Fibroblast of skin of abdomen (primary cell): ENCODE results near the gene ZNF394. TPM values are rescaled to one million over a fixed set of nuclear protein-coding genes. Genes with fewer than 3 reads are reported as not detected.
"Not testable (repeated sequence)": the region's sequence is repeated elsewhere in the genome, so short reads cannot be mapped to it uniquely, and the experiment has no call there.

Experiments used
- DNase-seq: peaks from one replicate; pipeline ENCODE4 v3.0.0-alpha.2; 2013
- polyA plus RNA-seq, 2 experiments: library from polyadenylated mRNA; unstranded; fragments of 120-200 nt; gene quantifications; one replicate each; pipeline ENCODE4 v1.2.1, GENCODE V29; 2013; ENCODE audit not compliant: insufficient read length in 2 of 2

ZNF394 gene
- polyA plus RNA-seq (2013, experiment 1 of 2; ENCODE audit: insufficient read length), result 9.0 TPM
- polyA plus RNA-seq (2013, experiment 2 of 2; ENCODE audit: insufficient read length), result 8.7 TPM

- peak; percentile 92 for DNase-seq
Observed at GRCh38 chr7:99499721-99500636, at the start of gene ZNF394. ZNF394 (minus strand) TSS chr7:99500281; CDS start chr7:99500093, 188 bp downstream.

- DNase-seq, result not testable (repeated sequence)
Observed at GRCh38 chr7:99549545-99549944, 49.5 kb upstream of the ZNF394 start.

DNA sequence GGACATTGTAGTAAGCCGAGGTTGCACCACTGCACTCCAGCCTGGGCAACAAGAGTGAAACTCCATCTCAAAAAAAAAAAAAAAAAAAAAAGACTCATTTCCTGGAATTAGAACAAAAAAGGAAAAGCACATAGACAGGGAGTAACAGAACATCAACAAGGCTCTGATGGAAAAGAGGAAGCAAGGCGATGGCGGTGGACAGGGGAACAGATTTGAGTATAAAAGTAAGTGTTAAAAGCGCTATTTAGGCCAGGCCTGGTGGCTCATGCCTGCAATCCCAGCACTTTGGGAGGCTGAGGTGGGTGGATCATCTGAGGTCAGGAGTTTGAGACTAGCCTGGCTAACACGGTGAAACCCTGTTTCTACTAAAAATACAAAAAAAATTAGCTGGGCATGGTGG lies 45.2 kb upstream of the ZNF394 start:
- not testable (repeated sequence) for DNase-seq

GRCh38 chr7:99543916-99544315 lies 43.8 kb upstream of the ZNF394 start:
- DNase-seq, result no peak

DNA sequence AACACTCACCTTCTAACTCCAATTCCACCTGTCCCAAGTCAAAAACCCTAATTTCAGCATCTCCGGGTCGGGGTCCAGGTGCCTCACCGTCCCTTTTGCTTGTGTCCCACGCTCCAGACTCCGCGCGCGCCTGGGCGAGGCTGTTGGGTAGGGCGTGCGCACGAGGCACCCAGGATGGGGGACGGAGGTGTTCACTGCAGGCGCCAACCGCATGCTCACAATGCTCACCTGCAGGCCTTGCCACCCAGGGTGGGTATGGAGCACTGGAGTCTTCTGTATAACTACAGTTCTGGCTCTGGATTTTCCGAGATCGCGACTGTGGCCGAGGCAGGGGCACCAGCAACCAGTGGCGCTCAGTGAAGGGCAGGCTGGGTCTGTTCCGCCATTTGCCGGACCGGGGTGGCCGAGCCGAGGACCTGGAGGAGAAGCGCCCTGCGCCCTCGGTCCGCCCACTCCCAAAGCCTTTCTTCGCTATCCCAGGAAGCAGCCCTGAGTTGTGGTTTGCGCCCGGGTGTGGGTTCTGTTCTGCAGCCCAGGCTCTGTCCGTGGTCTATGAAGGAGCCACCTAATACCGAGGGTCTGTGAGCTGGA lies 43.1 kb upstream of the ZNF394 start:
- no peak for DNase-seq

- no peak for DNase-seq
Observed at GRCh38 chr7:99541212-99541611, 41.1 kb upstream of the ZNF394 start.

DNA sequence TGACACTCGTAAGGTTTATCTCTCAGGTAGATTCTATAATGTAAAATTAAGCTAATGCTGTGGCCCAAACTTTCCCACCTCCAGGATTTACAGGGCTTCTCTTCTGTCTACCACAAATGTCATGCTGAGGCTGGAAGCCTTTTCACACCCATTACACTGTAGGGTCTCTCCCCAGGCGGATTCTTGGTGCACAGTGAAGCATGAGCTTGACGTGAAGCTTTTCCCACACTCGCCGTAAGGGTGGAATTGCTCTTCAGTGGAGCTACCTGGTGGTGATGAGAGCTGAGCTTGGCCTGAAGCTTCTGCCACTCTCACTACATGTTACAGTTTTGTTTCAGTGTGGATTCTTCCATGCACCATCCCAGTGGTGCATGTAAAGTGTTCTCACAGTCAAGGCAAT lies 40.5 kb upstream of the ZNF394 start:
- no peak for DNase-seq

DNA sequence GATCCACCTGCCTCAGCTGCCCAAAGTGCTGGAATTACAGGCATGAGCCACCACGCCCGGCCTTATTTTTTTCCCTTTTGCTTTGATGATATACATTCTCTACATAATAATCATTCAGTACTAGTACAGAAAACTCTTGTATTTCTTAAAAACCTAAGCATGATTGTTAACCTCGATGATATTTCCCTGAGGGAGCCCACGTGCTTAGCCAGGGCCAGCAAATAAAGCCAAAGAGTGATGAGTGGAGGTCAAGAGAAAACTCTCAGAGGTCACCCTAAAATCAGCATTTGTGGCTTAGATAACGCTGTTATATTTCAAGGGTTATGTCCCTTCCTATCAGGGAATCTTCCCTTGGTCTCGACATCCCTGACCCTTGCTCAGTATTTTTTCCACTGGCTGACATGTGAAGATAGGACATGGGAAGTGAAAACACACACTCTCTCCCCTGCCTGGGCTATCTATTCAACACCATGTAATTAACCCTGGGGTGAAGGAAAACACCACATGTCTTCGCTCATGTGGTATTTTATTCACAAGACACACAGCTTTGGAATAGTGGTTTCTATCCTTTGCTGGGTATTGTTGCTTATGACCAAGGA lies 39.2 kb upstream of the ZNF394 start:
- no peak for DNase-seq

DNA sequence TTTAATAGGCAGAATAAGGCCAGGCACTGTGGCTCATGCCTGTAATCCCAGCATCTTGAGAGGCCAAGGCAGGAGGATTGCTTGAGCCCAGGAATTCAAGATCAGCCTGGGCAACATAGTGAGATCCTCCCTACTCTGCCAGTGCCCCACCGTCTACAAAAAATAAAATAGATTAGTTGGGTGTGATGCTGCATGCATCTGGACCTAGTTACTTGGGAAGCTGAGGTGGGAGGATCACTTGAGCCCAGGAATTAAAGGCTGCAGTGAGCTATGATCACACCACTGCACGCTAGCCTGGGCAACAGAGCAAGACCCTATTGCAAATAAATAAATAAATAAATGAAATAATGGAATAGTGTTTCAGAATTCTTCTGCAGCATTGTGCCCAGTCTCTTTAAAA lies 35.6 kb upstream of the ZNF394 start:
- no peak for DNase-seq

DNA sequence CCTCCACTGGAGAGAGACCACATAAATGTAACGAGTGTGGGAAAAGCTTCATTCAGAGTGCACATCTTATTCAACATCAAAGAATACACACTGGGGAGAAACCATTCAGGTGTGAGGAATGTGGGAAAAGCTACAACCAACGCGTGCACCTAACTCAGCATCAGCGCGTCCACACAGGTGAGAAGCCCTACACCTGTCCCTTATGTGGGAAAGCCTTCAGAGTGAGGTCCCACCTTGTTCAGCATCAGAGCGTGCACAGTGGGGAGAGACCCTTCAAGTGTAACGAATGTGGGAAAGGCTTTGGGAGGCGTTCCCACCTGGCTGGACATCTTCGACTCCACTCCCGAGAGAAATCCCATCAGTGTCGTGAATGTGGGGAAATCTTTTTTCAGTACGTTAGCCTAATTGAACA lies 31.3 kb upstream of the ZNF394 start:
- DNase-seq, result no peak

DNA sequence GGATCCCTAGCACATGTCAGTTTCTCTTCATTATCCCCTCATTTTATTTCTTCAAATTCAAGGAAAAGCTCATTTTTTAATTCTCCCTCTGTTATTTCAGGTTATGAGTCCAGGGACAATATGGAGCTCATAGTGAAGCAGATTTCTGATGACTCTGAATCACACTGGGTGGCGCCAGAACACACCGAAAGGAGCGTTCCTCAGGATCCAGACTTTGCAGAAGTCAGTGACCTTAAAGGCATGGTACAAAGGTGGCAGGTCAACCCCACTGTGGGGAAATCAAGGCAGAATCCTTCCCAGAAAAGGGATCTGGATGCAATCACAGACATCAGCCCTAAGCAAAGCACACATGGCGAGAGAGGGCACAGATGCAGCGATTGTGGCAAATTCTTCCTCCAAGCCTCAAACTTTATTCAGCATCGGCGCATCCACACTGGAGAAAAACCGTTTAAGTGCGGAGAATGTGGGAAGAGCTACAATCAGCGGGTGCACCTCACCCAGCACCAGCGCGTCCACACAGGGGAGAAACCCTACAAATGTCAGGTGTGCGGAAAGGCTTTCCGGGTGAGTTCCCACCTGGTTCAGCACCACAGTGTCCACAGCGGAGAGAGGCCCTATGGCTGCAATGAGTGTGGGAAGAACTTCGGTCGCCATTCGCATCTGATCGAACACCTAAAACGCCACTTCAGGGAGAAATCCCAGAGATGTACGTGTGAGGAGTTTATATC lies 25.8 kb upstream of the ZNF394 start:
- DNase-seq, result no peak

GRCh38 chr7:99521399-99521798 lies 21.3 kb upstream of the ZNF394 start:
- no peak for DNase-seq

DNA sequence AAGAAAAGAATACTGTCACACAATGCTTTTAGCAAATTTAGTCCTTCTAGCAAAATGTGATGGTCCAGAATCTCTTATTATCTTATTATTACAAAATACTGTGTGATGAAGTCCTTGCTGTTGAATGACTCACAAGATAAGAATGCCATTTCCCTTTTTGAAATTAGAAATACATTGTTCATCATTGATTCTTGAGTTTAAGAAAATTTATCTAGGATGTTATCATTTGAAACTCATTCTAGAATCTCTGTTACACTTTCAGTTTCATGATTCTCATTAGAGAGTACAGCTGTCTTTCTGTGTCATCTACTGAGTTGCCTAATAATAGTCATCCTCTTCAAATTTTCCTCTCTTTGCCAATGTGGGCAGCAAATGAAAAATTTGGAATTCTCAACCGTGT lies 14.0 kb upstream of the ZNF394 start:
- peak; percentile 18 for DNase-seq

DNA sequence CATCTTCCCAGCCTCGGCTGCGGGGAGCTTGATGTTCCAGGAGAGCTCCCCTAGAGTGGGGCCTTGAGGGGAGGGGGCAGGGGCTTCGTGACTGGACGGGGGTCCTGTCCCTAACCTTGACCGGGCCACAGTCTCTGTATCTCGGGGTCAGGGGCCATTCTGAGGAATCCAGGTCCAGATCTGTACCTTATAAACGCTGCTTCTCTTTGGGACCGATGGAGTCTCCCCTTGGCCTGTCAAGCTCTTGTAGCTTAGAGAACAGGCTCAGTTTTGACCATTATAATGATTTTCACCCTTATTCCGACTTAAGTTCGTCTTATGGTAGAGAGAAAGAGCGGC lies 5.2 kb upstream of the ZNF394 start:
- no peak for DNase-seq

DNA sequence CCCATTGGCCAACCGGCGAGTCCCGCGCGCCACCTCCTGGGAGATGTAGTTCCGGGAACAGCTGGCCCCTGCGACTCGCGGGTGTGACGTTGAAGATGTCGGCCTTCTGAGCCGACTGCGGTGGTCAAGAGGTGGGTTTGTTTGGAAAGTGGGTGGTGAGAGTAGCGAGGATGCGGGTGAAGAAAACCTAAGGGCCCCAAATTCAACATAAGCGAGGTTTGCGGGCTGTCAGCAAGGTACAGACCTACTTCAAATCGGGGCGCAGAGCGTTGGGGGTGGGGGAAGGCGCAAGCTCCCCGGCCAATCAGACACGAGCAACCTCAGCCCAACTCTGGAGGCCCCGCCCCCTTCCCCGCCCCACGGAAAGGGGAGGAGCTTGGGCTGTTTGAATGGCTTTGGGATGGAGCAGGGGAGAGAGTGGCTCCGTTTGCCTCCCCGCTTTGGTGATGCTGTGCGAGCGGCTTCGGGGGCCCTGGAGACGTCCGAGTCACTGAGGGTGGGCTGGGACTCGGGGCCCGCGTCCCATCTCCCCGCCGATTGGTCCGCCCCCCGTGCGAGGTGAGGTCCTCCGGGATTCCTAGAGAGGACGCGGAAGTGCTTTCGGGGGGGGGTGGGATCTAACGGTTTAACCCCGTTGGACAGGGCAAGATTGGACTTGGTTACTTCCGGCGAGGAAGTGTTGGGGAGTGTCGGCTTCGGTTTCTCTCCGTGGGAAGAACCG lies 4.7 kb upstream of the ZNF394 start, which contains the start of gene ZKSCAN5:
TSS of gene ZKSCAN5 (plus strand) at position 60 of the 721 bp plus-strand sequence. CDS start 1,383 bp downstream, outside the sequence.
- DNase-seq, result peak; percentile 98

DNA sequence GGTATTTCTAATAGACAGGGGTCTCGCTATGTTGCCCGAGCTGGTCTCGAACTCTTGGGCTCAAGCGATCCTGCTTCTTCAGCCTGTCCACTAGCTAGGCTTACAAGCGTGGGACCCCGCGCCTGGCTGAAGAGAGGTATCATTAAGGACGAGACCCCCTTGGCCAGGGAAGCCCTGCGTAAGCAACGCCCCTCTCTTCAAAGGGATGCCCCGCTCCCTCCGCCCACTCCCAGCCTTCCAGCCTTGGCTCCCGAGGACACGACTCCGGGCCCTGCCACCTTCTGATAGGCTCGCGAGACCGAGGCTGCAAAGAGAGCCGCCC lies 4.2 kb upstream of the ZNF394 start:
- no peak for DNase-seq

DNA sequence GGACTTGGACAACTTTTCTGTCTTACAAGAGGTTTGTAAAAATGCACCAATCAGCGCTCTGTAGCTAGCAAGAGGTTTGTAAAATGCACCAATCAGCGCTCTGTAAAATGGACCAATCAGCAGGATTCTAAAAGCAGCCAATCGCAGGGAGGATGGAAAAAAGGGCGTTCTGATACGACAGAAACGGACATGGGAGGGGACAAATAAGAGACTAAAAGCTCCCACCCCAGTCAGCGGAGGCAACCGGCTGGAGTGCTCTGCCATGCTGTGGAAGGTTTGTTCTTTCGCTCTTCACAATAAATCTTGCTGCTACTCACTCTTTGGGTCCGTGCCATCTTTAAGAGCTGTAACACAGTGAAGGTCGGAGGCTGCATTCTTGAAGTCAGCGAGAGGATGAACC lies 1.2 kb upstream of the ZNF394 start:
- not testable (repeated sequence) for DNase-seq

- DNase-seq, result no peak
Observed at GRCh38 chr7:99500637-99501009, 542 bp upstream of the ZNF394 start.

DNA sequence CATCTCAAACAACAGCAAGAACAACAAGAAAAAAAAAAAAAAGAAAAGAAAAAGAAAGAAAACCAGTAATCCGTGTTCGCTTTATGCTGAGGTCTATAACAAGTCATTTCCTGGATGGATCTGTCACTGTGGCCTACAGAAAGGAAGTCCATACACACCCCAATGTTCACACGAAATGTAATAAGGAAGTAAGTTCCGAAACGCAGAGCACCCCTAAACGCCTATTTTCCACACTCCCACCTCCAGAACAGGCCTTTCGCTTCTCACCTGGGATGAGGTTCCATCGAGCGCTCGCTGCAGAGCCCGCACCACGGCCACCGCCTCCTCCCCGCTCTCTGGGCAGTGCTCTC lies 735 bp downstream of the ZNF394 start:
- no peak for DNase-seq

DNA sequence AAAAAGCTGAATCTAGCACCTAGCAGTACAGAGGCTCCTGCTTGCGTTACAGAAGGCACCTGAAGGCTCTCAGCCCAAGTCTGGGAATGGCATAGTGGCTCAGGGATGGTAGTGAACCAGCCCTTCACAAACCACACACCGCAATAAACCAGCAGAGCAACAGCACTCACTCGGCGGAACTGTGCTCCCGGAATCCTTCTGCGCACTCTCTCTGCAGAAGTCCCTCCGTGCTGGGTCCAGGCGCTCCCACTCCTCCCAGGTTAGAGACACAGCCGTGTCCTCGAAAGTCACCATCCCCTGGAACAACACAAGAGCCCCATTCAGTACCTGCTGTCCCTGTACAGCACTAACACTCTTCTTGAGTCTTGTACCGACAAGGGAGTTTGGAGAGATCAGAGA lies 1.5 kb downstream of the ZNF394 start:
- DNase-seq, result no peak

GRCh38 chr7:99497766-99498545 lies 2.1 kb downstream of the ZNF394 start:
- DNase-seq, result no peak

DNA sequence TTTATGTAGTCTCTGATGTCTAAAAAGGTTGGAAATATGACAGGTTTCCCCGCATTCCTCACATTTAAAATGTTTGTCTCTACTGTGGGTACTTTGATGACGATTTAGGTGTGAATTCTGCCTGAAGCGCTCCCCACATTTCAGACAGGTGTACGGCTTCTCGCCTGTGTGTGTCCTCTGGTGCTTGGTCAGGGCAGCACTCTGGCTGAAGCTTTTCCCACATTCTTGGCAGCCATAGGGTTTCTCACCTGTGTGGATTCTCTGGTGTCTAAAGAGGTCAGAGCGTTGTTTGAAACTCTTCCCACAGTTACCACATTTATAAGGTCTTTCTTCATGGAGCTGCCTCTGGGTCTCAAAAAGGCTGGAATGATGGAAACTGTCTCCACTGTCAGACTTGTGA lies 6.3 kb downstream of the ZNF394 start:
- no peak for DNase-seq
